Kidney (tissue), 14 donors: ENCODE results near the gene OPTC. TPM values are rescaled to one million over a fixed set of nuclear protein-coding genes. Genes with fewer than 3 reads are reported as not detected.

Experiments
- DNase-seq, 5 donors: peaks; one replicate each; pipeline ENCODE4 v3.0.0-alpha.2; 2013 to 2020
- FAIRE-seq: peaks from 2 replicates; lab custom pipeline; 2012; peaks lifted over from hg19 to GRCh38; lab: Jason Lieb, UNC
- H3K27ac ChIP-seq, 2 donors: one replicate each; pipeline ENCODE4 v1.7.0; 2013; ENCODE audit warnings: low read depth in 2 of 2, low read length in 2 of 2, inconsistent platforms in 1 of 2
- H3K27me3 ChIP-seq: one replicate; pipeline ENCODE4 v1.7.1; 2013; ENCODE audit warnings: low read length, inconsistent platforms; ENCODE audit not compliant: control insufficient read depth, insufficient read depth
- H3K36me3 ChIP-seq, 3 donors: one replicate each; pipeline versions ENCODE4 v1.7.0 to v1.7.1; 2013; ENCODE audit warnings: low read length in 3 of 3, control low read depth in 1 of 3, inconsistent platforms in 1 of 3; ENCODE audit not compliant: insufficient read depth in 3 of 3, control insufficient read depth in 2 of 3
- H3K4me1 ChIP-seq, 3 donors: one replicate each; pipeline versions ENCODE4 v1.7.0 to v1.7.1; 2013; ENCODE audit warnings: low read length in 3 of 3, inconsistent platforms in 1 of 3, low read depth in 1 of 3; ENCODE audit not compliant: control insufficient read depth in 2 of 3, insufficient read depth in 2 of 3
- H3K4me3 ChIP-seq, 3 donors: one replicate each; pipeline versions ENCODE4 v1.7.0 to v1.8.1; 2013; ENCODE audit warnings: low read length in 3 of 3, control low read depth in 1 of 3, inconsistent platforms in 1 of 3
- H3K9ac ChIP-seq, 3 donors: one replicate each; pipeline versions ENCODE4 v1.7.0 to v1.7.1; 2013; ENCODE audit warnings: low read length in 3 of 3, control low read depth in 1 of 3, inconsistent platforms in 1 of 3
- H3K9me3 ChIP-seq, 3 donors: one replicate each; pipeline versions ENCODE4 v1.7.0 to v1.7.1; 2013; ENCODE audit warnings: low read length in 3 of 3, control low read depth in 1 of 3, inconsistent platforms in 1 of 3; ENCODE audit not compliant: control insufficient read depth in 2 of 3, insufficient read depth in 1 of 3
- CTCF ChIP-seq: IDR thresholded peaks from 3 replicates; pipeline ENCODE4 v1.5.1; 2012; ENCODE audit warnings: mild to moderate bottlenecking, moderate library complexity, borderline replicate concordance; ENCODE audit not compliant: insufficient read depth; ENCODE audit errors: extremely low read depth
- intact Hi-C: fragments of 100-400 bp; cut with DNase I; formaldehyde crosslinking; loops from one replicate; pipeline ENCODE4 v1.11.1; 2022
- polyA plus RNA-seq: library from polyadenylated mRNA; stranded (reverse); fragments of 350-450 nt; fragmentation: Illumina TruSeq; extraction: RNeasy Lipid Tissue Mini Kit (QIAGEN cat#74804); gene quantifications from one replicate; pipeline ENCODE4 v1.2.3, GENCODE V29; 2014; ENCODE audit warnings: low read depth, low replicate concordance; ENCODE audit not compliant: insufficient read depth
- total RNA-seq: library from RNA; stranded (reverse); fragmentation: NEBNext Ultra II Directional; extraction: Animal tissue kit (Norgen Biotek cat#: 25700); gene quantifications from one replicate; pipeline ENCODE4 v1.2.1, GENCODE V29; 2021
- donor health status: control.
- donor health status: control.
- donor health status: control.
- donor health status: control.
- donor health status: control.
- donor health status: DM: yes; HTN: yes; CAD: no.
- donor health status: Normal renal cell carcinoma (clear cell type).

OPTC gene
- total and polyA plus RNA-seq, 2 donors from 2014 or later: not detected

DNA sequence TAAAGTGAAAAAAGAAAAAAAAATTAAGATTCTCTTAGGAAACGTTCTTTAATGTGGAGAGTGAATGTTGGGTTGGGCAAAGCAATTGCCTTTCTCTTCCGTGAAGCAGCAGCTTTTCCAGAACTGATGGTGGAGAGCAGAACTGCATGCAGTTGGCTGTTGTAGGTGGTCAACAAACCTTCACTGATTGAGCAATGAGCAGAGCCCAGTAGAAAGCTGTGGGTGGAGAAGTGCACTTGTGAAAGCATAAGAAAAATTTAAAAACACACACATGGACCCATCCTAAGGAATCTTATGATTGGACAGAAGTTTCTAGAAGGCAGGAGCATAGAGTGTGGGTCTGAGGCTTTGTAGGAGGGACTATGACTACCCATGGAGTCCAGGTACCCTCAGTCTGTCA lies 13.9 kb upstream of the OPTC start:
- H3K9me3 ChIP-seq: no peaks in the 10 kb centered on the region
- no peak overlapping the region for H3K4me3 ChIP-seq
- no peaks in the 10 kb centered on the region for H3K27me3 ChIP-seq
- no peaks in the 10 kb centered on the region for H3K36me3 ChIP-seq
- FAIRE-seq (no peak), DNase-seq (no peak)
- H3K27ac ChIP-seq: peak overlapping the region in 1 of 2 donors; percentile 71
- no peak for TF ChIP-seq CTCF
- intact Hi-C loops: no loop called here
- H3K4me1 ChIP-seq: peaks cover 0 to 2% (median 2%) of the 10 kb centered on the region in 3 donors
- H3K9ac ChIP-seq: no peak overlapping the region

DNA sequence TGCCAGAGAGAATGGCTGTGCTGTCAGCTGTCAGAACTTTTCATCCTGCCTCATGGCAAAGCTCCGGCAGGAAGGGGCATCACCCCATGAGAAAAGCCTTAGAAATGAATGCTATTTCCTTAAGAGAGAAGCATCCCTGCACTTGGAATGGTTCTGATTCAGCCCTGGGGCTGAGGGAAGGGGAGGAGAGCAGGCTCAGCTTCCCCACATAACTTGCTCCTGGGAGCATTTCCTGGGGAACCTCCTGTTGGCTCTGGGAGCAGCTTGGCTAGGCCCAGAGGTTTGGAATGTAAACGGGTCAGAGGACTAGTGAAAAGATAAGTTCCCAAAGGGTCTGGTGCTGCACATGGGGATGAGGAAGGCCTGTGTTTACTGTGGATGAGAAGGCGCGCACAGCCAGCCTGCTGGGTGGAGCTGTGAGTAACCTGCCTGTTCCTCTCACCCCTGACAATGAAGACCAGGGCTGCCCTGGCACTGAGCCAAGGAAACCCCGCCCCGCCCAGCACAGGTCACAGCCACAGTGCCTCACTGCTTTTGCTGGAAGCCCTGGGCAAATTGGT lies 13.3 kb upstream of the OPTC start:
- Histone ChIP-seq H3K27ac (peak overlapping the region in 1 of 2 donors; percentile 71), H3K9me3 (no peaks in the 10 kb centered on the region), H3K4me1 (peaks cover 0 to 2% (median 0%) of the 10 kb centered on the region in 3 donors), H3K27me3 (no peaks in the 10 kb centered on the region), H3K9ac (no peak overlapping the region), H3K4me3 (no peak overlapping the region), H3K36me3 (no peaks in the 10 kb centered on the region)
- no peak for TF ChIP-seq CTCF
- FAIRE-seq: no peak
- DNase-seq: peak in 4 of 5 donors; percentile 53 to 83 (median 63)
- intact Hi-C loops: no loop called here

DNA sequence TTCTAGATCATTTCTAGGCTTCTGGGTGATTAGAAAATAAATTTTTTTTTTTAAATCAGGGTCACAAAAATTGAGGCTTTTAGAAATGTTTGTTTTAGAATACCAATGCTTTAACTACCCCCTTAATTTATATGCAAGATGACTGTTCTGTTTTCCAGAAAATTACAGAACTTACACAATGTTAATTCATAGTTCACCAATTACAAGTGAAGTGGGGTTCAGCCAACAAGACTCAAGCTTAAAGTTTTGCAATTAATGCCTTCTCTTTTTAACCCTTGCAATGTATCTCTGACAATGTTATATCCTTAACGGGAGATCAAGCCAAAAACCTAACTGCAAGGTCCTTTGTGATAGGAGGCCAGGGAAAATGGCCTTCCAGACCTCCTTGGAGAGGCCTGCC lies 12.8 kb upstream of the OPTC start:
- H3K36me3 ChIP-seq: no peaks in the 10 kb centered on the region
- H3K27me3 ChIP-seq: no peaks in the 10 kb centered on the region
- H3K9ac ChIP-seq: no peak overlapping the region
- no peak for DNase-seq
- TF ChIP-seq CTCF: no peak
- peaks cover 0 to 2% (median 0%) of the 10 kb centered on the region in 3 donors for H3K4me1 ChIP-seq
- intact Hi-C loops: no loop called here
- no peak for FAIRE-seq
- no peaks in the 10 kb centered on the region for H3K9me3 ChIP-seq
- no peak overlapping the region for H3K27ac ChIP-seq
- H3K4me3 ChIP-seq: no peak overlapping the region
